ENCODE results near the gene NCOA3.
A peak's percentile ranks its signal among the peaks of the same experiment; 100 is the strongest.
"Not testable (repeated sequence)": the region's sequence is repeated elsewhere in the genome, so short reads cannot be mapped to it uniquely, and the experiment has no call there.

Gene NCOA3

GRCh38 chr20:47501116-47501481 is 588 bp upstream of the NCOA3 start:
- peaks cover 50% of the 10 kb centered on the region for H3K4me1 Mint-ChIP-seq
- peaks cover 13% of the 10 kb centered on the region for H3K36me3 Mint-ChIP-seq
- H3K9me3 Mint-ChIP-seq: no peaks in the 10 kb centered on the region
- H3K27me3 Mint-ChIP-seq: peaks cover 4% of the 10 kb centered on the region
- peak overlapping the region; percentile 99 for H3K27ac Mint-ChIP-seq
- CTCF ChIA-PET: interaction anchor here (2.5 kb wide), 1 partner anchor 13 kb away, joined by 9 read pairs; no protein-coding TSS in a partner anchor
- peak overlapping the region; percentile 99 for H3K4me3 Mint-ChIP-seq
- no peak for DNase-seq

- H3K36me3 Mint-ChIP-seq: peaks cover 16% of the 10 kb centered on the region
- peaks cover 61% of the 10 kb centered on the region for H3K4me1 Mint-ChIP-seq
Observed at GRCh38 chr20:47502271-47503239, 868 bp downstream of the NCOA3 start.

GRCh38 chr20:47503685-47504084 is 2.0 kb downstream of the NCOA3 start:
- H3K36me3 Mint-ChIP-seq: peaks cover 17% of the 10 kb centered on the region
- H3K9me3 Mint-ChIP-seq: no peaks in the 10 kb centered on the region
- peaks cover 63% of the 10 kb centered on the region for H3K4me1 Mint-ChIP-seq
- CTCF ChIA-PET: interaction anchor here (0.9 to 3.3 kb wide), 5 partner anchors 11 to 120 kb away, joined by 3 to 13 read pairs (median 4); no protein-coding TSS in a partner anchor
- H3K27ac Mint-ChIP-seq: peak overlapping the region; percentile 99
- H3K4me3 Mint-ChIP-seq: peak overlapping the region; percentile 99
- peaks cover 4% of the 10 kb centered on the region for H3K27me3 Mint-ChIP-seq
- no peak for DNase-seq

More at GRCh38 chr20:47502271-47503239, 868 bp downstream of the NCOA3 start:
- DNase-seq: peak; percentile 40
- peak overlapping the region; percentile 99 for H3K27ac Mint-ChIP-seq
- no peaks in the 10 kb centered on the region for H3K9me3 Mint-ChIP-seq
- peak overlapping the region; percentile 99 for H3K4me3 Mint-ChIP-seq
- peaks cover 4% of the 10 kb centered on the region for H3K27me3 Mint-ChIP-seq
- CTCF ChIA-PET: interaction anchor here (0.7 to 3.3 kb wide), 10 partner anchors 9 to 119 kb away, joined by 3 to 13 read pairs (median 4); no protein-coding TSS in a partner anchor

- H3K4me3 Mint-ChIP-seq: no peak overlapping the region
- no peak for DNase-seq
- CTCF ChIA-PET: no interaction called here
- H3K27me3 Mint-ChIP-seq: peaks cover 4% of the 10 kb centered on the region
- H3K9me3 Mint-ChIP-seq: no peaks in the 10 kb centered on the region
- no peak overlapping the region for H3K27ac Mint-ChIP-seq
- peaks cover 32% of the 10 kb centered on the region for H3K36me3 Mint-ChIP-seq
- peaks cover 68% of the 10 kb centered on the region for H3K4me1 Mint-ChIP-seq
Observed at GRCh38 chr20:47506335-47506734, 4.6 kb downstream of the NCOA3 start.

GRCh38 chr20:47506850-47507249 is 5.2 kb downstream of the NCOA3 start:
- Mint-ChIP-seq H3K9me3 (no peaks in the 10 kb centered on the region), H3K27me3 (peaks cover 1% of the 10 kb centered on the region), H3K4me1 (peaks cover 68% of the 10 kb centered on the region), H3K4me3 (no peak overlapping the region), H3K27ac (no peak overlapping the region), H3K36me3 (peaks cover 33% of the 10 kb centered on the region)
- CTCF ChIA-PET: interaction anchor here (0.9 kb wide), 1 partner anchor 13 kb away, joined by 3 read pairs; no protein-coding TSS in a partner anchor
- DNase-seq: no peak

- Mint-ChIP-seq H3K36me3 (peaks cover 34% of the 10 kb centered on the region), H3K4me1 (peaks cover 69% of the 10 kb centered on the region), H3K27ac (peak overlapping the region; percentile 28)
- H3K4me3 Mint-ChIP-seq, H3K27me3 Mint-ChIP-seq, DNase-seq, H3K9me3 Mint-ChIP-seq: not testable (repeated sequence)
- CTCF ChIA-PET: interaction anchor here (0.8 to 1.6 kb wide), 3 partner anchors 14 to 124 kb away, joined by 3 to 5 read pairs (median 3); no protein-coding TSS in a partner anchor
Observed at GRCh38 chr20:47507275-47507981, 5.7 kb downstream of the NCOA3 start.

GRCh38 chr20:47508278-47508677 is 6.6 kb downstream of the NCOA3 start:
- no peak for DNase-seq
- Mint-ChIP-seq H3K27ac (peak overlapping the region; percentile 60), H3K27me3 (no peaks in the 10 kb centered on the region), H3K4me3 (no peak overlapping the region), H3K4me1 (peaks cover 70% of the 10 kb centered on the region), H3K36me3 (peaks cover 32% of the 10 kb centered on the region), H3K9me3 (no peaks in the 10 kb centered on the region)
- CTCF ChIA-PET: interaction anchor here (1.6 kb wide), 1 partner anchor 124 kb away, joined by 5 read pairs; no protein-coding TSS in a partner anchor

GRCh38 chr20:47509104-47509661 is 7.5 kb downstream of the NCOA3 start:
- CTCF ChIA-PET: interaction anchor here (0.8 to 1.6 kb wide), 2 partner anchors 125 to 236 kb away, joined by 4 to 5 read pairs; no protein-coding TSS in a partner anchor
- Mint-ChIP-seq H3K9me3 (no peaks in the 10 kb centered on the region), H3K27me3 (no peaks in the 10 kb centered on the region), H3K27ac (peak overlapping the region; percentile 51), H3K4me1 (peaks cover 67% of the 10 kb centered on the region), H3K36me3 (peaks cover 29% of the 10 kb centered on the region), H3K4me3 (no peak overlapping the region)
- DNase-seq: no peak

- no peak for DNase-seq
- H3K9me3 Mint-ChIP-seq: no peaks in the 10 kb centered on the region
- peaks cover 66% of the 10 kb centered on the region for H3K4me1 Mint-ChIP-seq
- CTCF ChIA-PET: interaction anchor here (0.8 kb wide), 1 partner anchor 236 kb away, joined by 4 read pairs; no protein-coding TSS in a partner anchor
- peaks cover 29% of the 10 kb centered on the region for H3K36me3 Mint-ChIP-seq
- no peak overlapping the region for H3K4me3 Mint-ChIP-seq
- peak overlapping the region; percentile 33 for H3K27ac Mint-ChIP-seq
- H3K27me3 Mint-ChIP-seq: no peaks in the 10 kb centered on the region
Observed at GRCh38 chr20:47509685-47510084, 8.0 kb downstream of the NCOA3 start.

GRCh38 chr20:47515843-47516242 is 14.2 kb downstream of the NCOA3 start:
- DNase-seq: no peak
- H3K4me3 Mint-ChIP-seq: no peak overlapping the region
- H3K4me1 Mint-ChIP-seq: peaks cover 22% of the 10 kb centered on the region
- peaks cover 43% of the 10 kb centered on the region for H3K36me3 Mint-ChIP-seq
- peaks cover 10% of the 10 kb centered on the region for H3K9me3 Mint-ChIP-seq
- H3K27me3 Mint-ChIP-seq: no peaks in the 10 kb centered on the region
- CTCF ChIA-PET: interaction anchor here (0.8 kb wide), 1 partner anchor 132 kb away, joined by 3 read pairs; no protein-coding TSS in a partner anchor
- no peak overlapping the region for H3K27ac Mint-ChIP-seq

- Mint-ChIP-seq H3K27ac (peak overlapping the region; percentile 3), H3K27me3 (no peaks in the 10 kb centered on the region), H3K4me3 (no peak overlapping the region), H3K36me3 (peaks cover 53% of the 10 kb centered on the region), H3K9me3 (peaks cover 30% of the 10 kb centered on the region), H3K4me1 (peaks cover 15% of the 10 kb centered on the region)
- CTCF ChIA-PET: interaction anchor here (0.6 kb wide), 1 partner anchor 906 kb away, joined by 4 read pairs; no protein-coding TSS in a partner anchor
- no peak for DNase-seq
Observed at GRCh38 chr20:47521059-47521808, 19.5 kb downstream of the NCOA3 start.

- DNase-seq: no peak
- CTCF ChIA-PET: no interaction called here
- peaks cover 44% of the 10 kb centered on the region for H3K9me3 Mint-ChIP-seq
- H3K4me3 Mint-ChIP-seq: no peak overlapping the region
- H3K36me3 Mint-ChIP-seq: peaks cover 57% of the 10 kb centered on the region
- H3K4me1 Mint-ChIP-seq: peaks cover 24% of the 10 kb centered on the region
- no peaks in the 10 kb centered on the region for H3K27me3 Mint-ChIP-seq
- H3K27ac Mint-ChIP-seq: no peak overlapping the region
Observed at GRCh38 chr20:47524015-47524784, 22.5 kb downstream of the NCOA3 start.
